GM12878 (cell line): ENCODE results near the gene HP1BP3. TPM values are rescaled to one million over a fixed set of nuclear protein-coding genes. Genes with fewer than 3 reads are reported as not detected.

Experiments
- ATAC-seq: fragments of 200-7000 bp; cut with Tn5 transposase; 3 replicates; pipeline ENCODE4 v1.9.1; 2020; ENCODE audit warnings: mild to moderate bottlenecking, moderate library complexity
- BruUV-seq: library from RNA; stranded (reverse); fragments of 400-500 nt; replicated peaks from 2 replicates; lab custom pipeline; 2021; lab: Mats Ljungman, UMichigan
- CTCF ChIA-PET: fragments of 300-600 bp; sonication (Branson Sonifier 250); formaldehyde crosslinking; extraction: SDS; loops from one replicate; lab custom pipeline; 2021; ENCODE audit warnings: inconsistent platforms; lab: Yijun Ruan, JAX
- POLR2A ChIA-PET: fragments of 350-600 bp; formaldehyde crosslinking; extraction: SDS; loops from one replicate; lab custom pipeline; 2021; ENCODE audit warnings: inconsistent platforms; lab: Charles Lee
- RAD21 ChIA-PET: fragments of 300-600 bp; sonication (Branson Sonifier 250); formaldehyde crosslinking; loops from one replicate; lab custom pipeline; 2023; ENCODE audit warnings: antibody characterized with exemption; ENCODE audit not compliant: unreplicated experiment; lab: Charles Lee
- SMC1A ChIA-PET: fragments of 300-600 bp; sonication (Branson Sonifier 250); formaldehyde crosslinking; loops from one replicate; lab custom pipeline; 2023; ENCODE audit not compliant: unreplicated experiment, uncharacterized antibody; lab: Charles Lee
- DNase-seq: peaks from one replicate; pipeline ENCODE4 v3.0.0-alpha.2; 2011; ENCODE audit warnings: low read depth, low spot score
- FAIRE-seq: peaks from 3 replicates; lab custom pipeline; 2011; peaks lifted over from hg19 to GRCh38; lab: Jason Lieb, UNC
- H2AFZ ChIP-seq: 2 replicates; pipeline ENCODE4 v1.6.0; 2011; ENCODE audit warnings: low read depth, low read length, control low read depth; ENCODE audit not compliant: control insufficient read depth
- H3K27ac ChIP-seq: 2 replicates; pipeline ENCODE4 v1.5.1; 2011; ENCODE audit warnings: control low read depth; ENCODE audit not compliant: control insufficient read depth, insufficient read depth
- H3K27me3 ChIP-seq, 2 experiments: replicated peaks in 1 of 2; 2 replicates each; pipeline versions ENCODE4 v1.6.0 to v1.6.1; 2011; ENCODE audit warnings: low read length in 1 of 2; ENCODE audit not compliant: control insufficient read depth in 2 of 2, insufficient read depth in 2 of 2
- H3K36me3 ChIP-seq, 2 experiments: 2 replicates each; pipeline ENCODE4 v1.5.1; 2011; ENCODE audit warnings: low read length in 1 of 2; ENCODE audit not compliant: control insufficient read depth in 2 of 2, insufficient read depth in 2 of 2
- H3K4me1 ChIP-seq: 2 replicates; pipeline ENCODE4 v1.6.1; 2011; ENCODE audit warnings: mild to moderate bottlenecking, low read length, moderate library complexity, mixed read lengths; ENCODE audit not compliant: control insufficient read depth, insufficient read depth
- H3K4me2 ChIP-seq: 2 replicates; pipeline ENCODE4 v1.6.0; 2011; ENCODE audit warnings: control low read depth; ENCODE audit not compliant: control insufficient read depth, insufficient read depth
- H3K4me3 ChIP-seq: fragments of 200-600 bp; sonication (generic); 2 replicates; pipeline ENCODE4 v1.5.1; 2016
- H3K79me2 ChIP-seq: 2 replicates; pipeline ENCODE4 v1.6.0; 2011; ENCODE audit warnings: low read length; ENCODE audit not compliant: control insufficient read depth, insufficient read depth
- H3K9ac ChIP-seq: 2 replicates; pipeline ENCODE4 v1.8.0; 2011; ENCODE audit warnings: low read length, control low read depth, mixed read lengths; ENCODE audit not compliant: control insufficient read depth, insufficient read depth
- H3K9me3 ChIP-seq: replicated peaks from 3 replicates; pipeline ENCODE4 v1.5.1; 2011; ENCODE audit warnings: mild to moderate bottlenecking, low read length; ENCODE audit not compliant: control insufficient read depth, insufficient read depth
- H4K20me1 ChIP-seq: 2 replicates; pipeline ENCODE4 v1.6.0; 2011; ENCODE audit not compliant: control insufficient read depth, insufficient read depth
- CBFB ChIP-seq: IDR thresholded peaks from 2 replicates; pipeline ENCODE4 v1.6.1; 2016; ENCODE audit warnings: antibody characterized with exemption, low read depth
- IRF4 ChIP-seq: IDR thresholded peaks from 2 replicates; pipeline ENCODE4 v1.6.1; 2011; ENCODE audit warnings: low read depth, low read length
- PML ChIP-seq: IDR thresholded peaks from 2 replicates; pipeline ENCODE4 v1.6.1; 2012; ENCODE audit warnings: low read length, inconsistent platforms
- POLR2A ChIP-seq: IDR thresholded peaks from 2 replicates; pipeline ENCODE4 v1.6.1; 2011; ENCODE audit warnings: low read depth, mild to moderate bottlenecking, low read length
- POU2F2 ChIP-seq: IDR thresholded peaks from 3 replicates; pipeline ENCODE4 v1.6.1; 2011; ENCODE audit warnings: low read depth, mild to moderate bottlenecking, low read length, borderline replicate concordance
- RCOR1 ChIP-seq: conservative IDR thresholded peaks from 2 replicates; pipeline ENCODE4 v1.6.1; 2012; ENCODE audit warnings: low read depth, low read length, improper control_type of control experiment
- WGBS: methylation state at CpG from one replicate; pipeline ENCODE4 v1.1.6; 2016; ENCODE audit warnings: low lambda C conversion rate; ENCODE audit not compliant: insufficient replicate concordance, insufficient coverage; ENCODE audit errors: missing lambda C conversion rate; 5-methylcytosine and 5-hydroxymethylcytosine counted together
- in situ Hi-C: fragments of 300-500 bp; cut with MboI; formaldehyde crosslinking; loops from 9 replicates; pipeline ENCODE4 v1.14.3; 2018; ENCODE audit warnings: mixed read lengths
- intact Hi-C: fragments of 100-400 bp; cut with micrococcal nuclease; formaldehyde crosslinking; loops from one replicate; pipeline ENCODE4 v1.14.2; 2022; ENCODE audit not compliant: unreplicated experiment
- polyA plus RNA-seq, 11 experiments: library from polyadenylated mRNA; depleted of rRNA in 4 of 11; unstranded in 6 of 11; stranded (reverse) in 5 of 11; fragments of >200 nt; fragmentation: Nextera tagmentation in 4 of 11; fragmentation: Illumina TruSeq in 1 of 11; extraction: Ambion mirVana in 4 of 11; extraction: Trizol in 1 of 11; gene quantifications; 1 replicate in 1 of 11; 2 replicates in 10 of 11; pipeline versions ENCODE4 v1.2.1 to v1.2.3, GENCODE V29; 2011 to 2016; ENCODE audit warnings: inconsistent platforms in 2 of 11, missing spikeins in 2 of 11, low read depth in 1 of 11
- total RNA-seq, 4 experiments: library from RNA; depleted of rRNA in 3 of 4; stranded (reverse); fragments of >200 nt in 3 of 4; fragmentation: Illumina TruSeq in 1 of 4; extraction: Trizol in 1 of 4; gene quantifications; 2 replicates each; pipeline versions ENCODE4 v1.2.1 to v1.2.3, GENCODE V29; 2013 to 2021
- TF ChIP-seq, protein P1 (sequence below): fragments of 450-650 bp; IDR thresholded peaks from 2 replicates; pipeline ENCODE4 v1.6.1; 2016; ENCODE audit warnings: mild to moderate bottlenecking
- TF ChIP-seq, protein P2 (sequence below): fragments of 450-650 bp; IDR thresholded peaks from 2 replicates; pipeline ENCODE4 v1.6.1; 2017; ENCODE audit warnings: low read depth, mild to moderate bottlenecking, moderate library complexity
- TF ChIP-seq, protein P3 (sequence below), 3 experiments: IDR thresholded peaks in 2 of 3; conservative IDR thresholded peaks in 1 of 3; 2 replicates each; pipeline ENCODE4 v1.5.1; 2011; ENCODE audit warnings: low read depth in 3 of 3, low read length in 3 of 3, mild to moderate bottlenecking in 3 of 3, control low read depth in 2 of 3, moderate library complexity in 2 of 3, inconsistent platforms in 1 of 3, mixed read lengths in 1 of 3; ENCODE audit not compliant: control insufficient read depth in 2 of 3, insufficient read depth in 1 of 3; ENCODE audit errors: extremely low read depth in 1 of 3

HP1BP3 gene
- total and polyA plus RNA-seq, 10 of the 15 experiments (the other 5 are each of a cell fraction or from before 2014, with no cell fraction given), result 32.6 to 188 (median 133) TPM

DNA sequence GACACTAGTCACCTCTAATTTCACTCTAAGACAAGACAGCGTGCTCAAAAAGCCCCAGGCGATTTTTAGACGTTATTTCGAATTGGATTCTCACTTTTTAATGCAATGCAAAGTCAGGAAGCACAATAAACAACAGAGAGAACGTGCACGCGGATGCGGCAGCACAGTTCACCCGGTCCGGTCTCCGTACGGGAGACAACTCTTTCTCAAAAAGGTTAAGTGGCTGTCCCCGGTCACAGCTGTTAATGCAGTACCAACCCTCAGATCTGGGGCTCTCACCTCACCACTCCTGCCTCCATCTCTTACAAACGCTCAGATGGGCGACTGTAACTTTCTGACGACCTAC, 1.2 kb downstream of the HP1BP3 start:
- H3K4me2 ChIP-seq, result peak overlapping the region; percentile 57; the same call in 1 of the 2 replicates
- in situ Hi-C loops, result no loop called here
- peak overlapping the region; percentile 79 for H3K4me3 ChIP-seq
- H3K79me2 ChIP-seq, result peaks cover 54% of the 10 kb centered on the region
- no peaks in the 10 kb centered on the region for H3K9me3 ChIP-seq
- ATAC-seq (peak; percentile 21), FAIRE-seq (no peak), DNase-seq (no peak)
- intact Hi-C loops, result loop anchor here (2.0 to 10.0 kb wide), 2 partner anchors 125 to 389 kb away; partner anchors contain the start of genes DDOST and EIF4G3
- 0 out of 4 replicates have a peak, but pooled peaks cover 0 to 4% of the 10 kb centered on the region in 2 experiments for H3K36me3 ChIP-seq
- RAD21 ChIA-PET, result interaction anchor here (0.7 to 2.3 kb wide), 4 partner anchors 17 to 559 kb away, joined by 3 to 7 read pairs (median 4); no protein-coding TSS in a partner anchor
- H3K27me3 ChIP-seq, result no peaks in the 10 kb centered on the region
- POLR2A ChIA-PET, result interaction anchor here (0.6 to 1.6 kb wide), 8 partner anchors 10 to 237 kb away, joined by 3 to 6 read pairs (median 5); no protein-coding TSS in a partner anchor
- WGBS, result 2% methylated on average over 16 of the region's 16 CpGs
- SMC1A ChIA-PET, result interaction anchor here (0.7 to 2.8 kb wide), 6 partner anchors 14 to 410 kb away, joined by 3 to 9 read pairs (median 4); no protein-coding TSS in a partner anchor
- BruUV-seq, result no TSS peak
- CTCF ChIA-PET, result no interaction called here
- peak overlapping the region; percentile 89 for H3K9ac ChIP-seq
- peak overlapping the region; percentile 81 for H2AFZ ChIP-seq
- TF ChIP-seq, protein P1, sequence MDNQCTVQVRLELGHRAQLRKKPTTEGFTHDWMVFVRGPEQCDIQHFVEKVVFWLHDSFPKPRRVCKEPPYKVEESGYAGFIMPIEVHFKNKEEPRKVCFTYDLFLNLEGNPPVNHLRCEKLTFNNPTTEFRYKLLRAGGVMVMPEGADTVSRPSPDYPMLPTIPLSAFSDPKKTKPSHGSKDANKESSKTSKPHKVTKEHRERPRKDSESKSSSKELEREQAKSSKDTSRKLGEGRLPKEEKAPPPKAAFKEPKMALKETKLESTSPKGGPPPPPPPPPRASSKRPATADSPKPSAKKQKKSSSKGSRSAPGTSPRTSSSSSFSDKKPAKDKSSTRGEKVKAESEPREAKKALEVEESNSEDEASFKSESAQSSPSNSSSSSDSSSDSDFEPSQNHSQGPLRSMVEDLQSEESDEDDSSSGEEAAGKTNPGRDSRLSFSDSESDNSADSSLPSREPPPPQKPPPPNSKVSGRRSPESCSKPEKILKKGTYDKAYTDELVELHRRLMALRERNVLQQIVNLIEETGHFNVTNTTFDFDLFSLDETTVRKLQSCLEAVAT, result 0 out of 2 replicates have a peak, but pooled peaks have one; percentile 35
- TF ChIP-seq POU2F2 (0 out of 3 replicates have a peak, but pooled peaks have one; percentile 2), IRF4 (no peak), PML (0 out of 2 replicates have a peak, but pooled peaks have one; percentile 1)
- H4K20me1 ChIP-seq, result no peaks in the 10 kb centered on the region
- peak overlapping the region; percentile 82 for H3K27ac ChIP-seq
- H3K4me1 ChIP-seq, result peaks cover 9% of the 10 kb centered on the region; the same call in 1 of the 2 replicates

DNA sequence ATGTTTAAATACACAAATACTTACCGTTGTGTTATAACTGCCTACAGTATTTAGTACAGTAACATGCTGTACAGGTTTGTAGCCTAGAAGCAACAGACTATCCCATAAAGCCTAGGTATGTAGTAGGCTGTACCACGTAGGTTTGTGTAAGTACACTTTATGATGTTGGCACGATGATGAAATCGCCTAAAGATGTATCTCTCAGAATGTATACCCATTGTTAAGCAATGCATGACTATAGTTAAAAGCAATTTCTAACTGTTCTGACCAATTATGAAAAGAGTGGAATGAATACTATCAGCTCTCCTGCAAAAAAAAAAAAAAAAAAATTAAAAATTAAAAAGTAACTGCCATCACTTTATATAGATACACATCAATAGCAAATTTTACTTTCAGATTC, 11.4 kb downstream of the HP1BP3 start:
- WGBS, result 59% methylated on average over 4 of the region's 4 CpGs
- BruUV-seq, result no TSS peak
- TF ChIP-seq, protein P2, sequence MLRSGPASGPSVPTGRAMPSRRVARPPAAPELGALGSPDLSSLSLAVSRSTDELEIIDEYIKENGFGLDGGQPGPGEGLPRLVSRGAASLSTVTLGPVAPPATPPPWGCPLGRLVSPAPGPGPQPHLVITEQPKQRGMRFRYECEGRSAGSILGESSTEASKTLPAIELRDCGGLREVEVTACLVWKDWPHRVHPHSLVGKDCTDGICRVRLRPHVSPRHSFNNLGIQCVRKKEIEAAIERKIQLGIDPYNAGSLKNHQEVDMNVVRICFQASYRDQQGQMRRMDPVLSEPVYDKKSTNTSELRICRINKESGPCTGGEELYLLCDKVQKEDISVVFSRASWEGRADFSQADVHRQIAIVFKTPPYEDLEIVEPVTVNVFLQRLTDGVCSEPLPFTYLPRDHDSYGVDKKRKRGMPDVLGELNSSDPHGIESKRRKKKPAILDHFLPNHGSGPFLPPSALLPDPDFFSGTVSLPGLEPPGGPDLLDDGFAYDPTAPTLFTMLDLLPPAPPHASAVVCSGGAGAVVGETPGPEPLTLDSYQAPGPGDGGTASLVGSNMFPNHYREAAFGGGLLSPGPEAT, result no peak
- TF ChIP-seq RCOR1 (no peak), CBFB (no peak), POLR2A (no peak)
- TF ChIP-seq, protein P3, sequence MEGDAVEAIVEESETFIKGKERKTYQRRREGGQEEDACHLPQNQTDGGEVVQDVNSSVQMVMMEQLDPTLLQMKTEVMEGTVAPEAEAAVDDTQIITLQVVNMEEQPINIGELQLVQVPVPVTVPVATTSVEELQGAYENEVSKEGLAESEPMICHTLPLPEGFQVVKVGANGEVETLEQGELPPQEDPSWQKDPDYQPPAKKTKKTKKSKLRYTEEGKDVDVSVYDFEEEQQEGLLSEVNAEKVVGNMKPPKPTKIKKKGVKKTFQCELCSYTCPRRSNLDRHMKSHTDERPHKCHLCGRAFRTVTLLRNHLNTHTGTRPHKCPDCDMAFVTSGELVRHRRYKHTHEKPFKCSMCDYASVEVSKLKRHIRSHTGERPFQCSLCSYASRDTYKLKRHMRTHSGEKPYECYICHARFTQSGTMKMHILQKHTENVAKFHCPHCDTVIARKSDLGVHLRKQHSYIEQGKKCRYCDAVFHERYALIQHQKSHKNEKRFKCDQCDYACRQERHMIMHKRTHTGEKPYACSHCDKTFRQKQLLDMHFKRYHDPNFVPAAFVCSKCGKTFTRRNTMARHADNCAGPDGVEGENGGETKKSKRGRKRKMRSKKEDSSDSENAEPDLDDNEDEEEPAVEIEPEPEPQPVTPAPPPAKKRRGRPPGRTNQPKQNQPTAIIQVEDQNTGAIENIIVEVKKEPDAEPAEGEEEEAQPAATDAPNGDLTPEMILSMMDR (IDR thresholded peaks at IDR 0.05 in 2 of 3, conservative IDR thresholded peaks at IDR 0.05 in 1 of 3; ENCODE audit: control insufficient read depth in 2 of 3, extremely low read depth in 1 of 3, insufficient read depth in 1 of 3, low read depth in 3 of 3, low read length in 3 of 3), result no peak
- TF ChIP-seq, protein P1, result no peak

More for the DNA sequence above, 11.4 kb downstream of the HP1BP3 start:
- intact Hi-C loops (no loop called here), in situ Hi-C loops (no loop called here)
- no peak for ATAC-seq
- no peak overlapping the region for H3K27ac ChIP-seq
- peaks cover 3% of the 10 kb centered on the region for H4K20me1 ChIP-seq
- H3K9me3 ChIP-seq, result no peaks in the 10 kb centered on the region
- no peak for FAIRE-seq
- ChIA-PET RAD21 (no interaction called here), POLR2A (interaction anchor here (0.6 kb wide), 1 partner anchor 582 kb away, joined by 5 read pairs; no protein-coding TSS in a partner anchor), CTCF (interaction anchor here (1.3 to 1.9 kb wide), 2 partner anchors 79 to 420 kb away, joined by 4 read pairs; no protein-coding TSS in a partner anchor), SMC1A (no interaction called here)
- H3K36me3 ChIP-seq, result peaks cover 5 to 55% of the 10 kb centered on the region in 2 experiments
- H3K9ac ChIP-seq, result no peak overlapping the region
- H3K79me2 ChIP-seq, result peaks cover 21% of the 10 kb centered on the region
- H3K4me3 ChIP-seq, result no peak overlapping the region
- no peaks in the 10 kb centered on the region for H3K27me3 ChIP-seq
- H3K4me1 ChIP-seq, result no peaks in the 10 kb centered on the region
- H3K4me2 ChIP-seq, result no peak overlapping the region
- no peak for DNase-seq
- no peak overlapping the region for H2AFZ ChIP-seq
